PC-9 (cell line): ENCODE results near the gene SETDB2. TPM values are rescaled to one million over a fixed set of nuclear protein-coding genes. Genes with fewer than 3 reads are reported as not detected.

ENCODE experiments used
- Bru-seq: library from RNA; stranded (reverse); fragments of 400-500 nt; gene quantifications from one replicate; lab custom pipeline; 2021; lab: Mats Ljungman, UMichigan
- BruChase-seq, 2 experiments: library from RNA; stranded (reverse); fragments of 400-500 nt; gene quantifications; one replicate each; lab custom pipeline; 2021; lab: Mats Ljungman, UMichigan
- BruUV-seq: library from RNA; stranded (reverse); fragments of 400-500 nt; replicated peaks from 2 replicates; lab custom pipeline; 2021; lab: Mats Ljungman, UMichigan
- CTCF ChIA-PET: fragments of 300-600 bp; sonication (Branson Sonifier 250); formaldehyde crosslinking; loops from one replicate; lab custom pipeline; 2022; ENCODE audit warnings: antibody characterized with exemption; lab: Charles Lee
- POLR2A ChIA-PET: fragments of 300-600 bp; sonication (Branson Sonifier 250); formaldehyde crosslinking; loops from one replicate; lab custom pipeline; 2022; ENCODE audit warnings: antibody characterized with exemption; ENCODE audit not compliant: unreplicated experiment; lab: Charles Lee
- DNase-seq, 2 experiments: peaks; one replicate each; pipeline versions ENCODE4 v3.0.0 to v3.0.0-alpha.2; 2015 to 2022; ENCODE audit warnings: mixed read lengths in 1 of 2
- H2AFZ ChIP-seq: fragments of 200-600 bp; sonication (generic); 2 replicates; pipeline ENCODE4 v1.8.1; 2017; ENCODE audit warnings: antibody characterized with exemption
- H3F3A ChIP-seq: fragments of 200-600 bp; sonication (generic); 2 replicates; pipeline ENCODE4 v1.8.1; 2017; ENCODE audit warnings: antibody characterized with exemption, mild to moderate bottlenecking, low read depth; ENCODE audit not compliant: insufficient read depth
- H3K27ac ChIP-seq: fragments of 200-600 bp; sonication (generic); 2 replicates; pipeline ENCODE4 v1.6.1; 2016; ENCODE audit warnings: mixed run types
- H3K27me3 ChIP-seq: fragments of 200-600 bp; sonication (generic); 2 replicates; pipeline ENCODE4 v1.6.1; 2016; ENCODE audit warnings: low read depth, mixed run types; ENCODE audit not compliant: insufficient read depth
- H3K36me3 ChIP-seq: fragments of 200-600 bp; sonication (generic); 2 replicates; pipeline ENCODE4 v1.6.1; 2016; ENCODE audit warnings: low read depth, mixed run types
- H3K4me1 ChIP-seq: fragments of 200-600 bp; sonication (generic); replicated peaks from 2 replicates; pipeline ENCODE4 v1.6.1; 2016; ENCODE audit warnings: mixed run types; ENCODE audit not compliant: insufficient read depth
- H3K4me2 ChIP-seq: fragments of 200-600 bp; sonication (generic); 2 replicates; pipeline ENCODE4 v1.6.1; 2017; ENCODE audit warnings: mixed run types
- H3K4me3 ChIP-seq: fragments of 200-600 bp; sonication (generic); 2 replicates; pipeline ENCODE4 v1.6.1; 2016; ENCODE audit warnings: mixed run types
- H3K79me2 ChIP-seq: fragments of 200-600 bp; sonication (generic); 2 replicates; pipeline ENCODE4 v1.6.1; 2017; ENCODE audit warnings: low read depth, mixed run types
- H3K9me2 ChIP-seq: fragments of 200-600 bp; sonication (generic); 2 replicates; pipeline ENCODE4 v1.8.1; 2017; ENCODE audit warnings: mild to moderate bottlenecking; ENCODE audit not compliant: insufficient read depth
- H3K9me3 ChIP-seq: fragments of 200-600 bp; sonication (generic); 2 replicates; pipeline ENCODE4 v1.8.1; 2016; ENCODE audit warnings: low read depth; ENCODE audit not compliant: insufficient read depth
- H4K20me1 ChIP-seq: fragments of 200-600 bp; sonication (generic); 2 replicates; pipeline ENCODE4 v1.8.1; 2017; ENCODE audit not compliant: insufficient read depth
- EZH2 ChIP-seq: fragments of 200-600 bp; sonication (generic); IDR thresholded peaks from 2 replicates; pipeline ENCODE4 v1.8.0; 2017; ENCODE audit warnings: antibody characterized with exemption, low read depth
- intact Hi-C: fragments of 100-400 bp; cut with micrococcal nuclease; formaldehyde crosslinking; loops from one replicate; pipeline ENCODE4 v1.10.0; 2022; ENCODE audit not compliant: unreplicated experiment
- long read RNA-seq: library from polyadenylated mRNA; stranded (forward); transcript quantifications from one replicate; pipeline ENCODE4 v2.0.0, GENCODE V29; 2022
- total RNA-seq: library from RNA; stranded (reverse); gene quantifications from 2 replicates; pipeline ENCODE4 v1.2.3, GENCODE V29; 2021
- TF ChIP-seq, protein P1 (sequence below): fragments of 200-600 bp; sonication (generic); conservative IDR thresholded peaks from 2 replicates; pipeline ENCODE4 v1.6.1; 2017; ENCODE audit warnings: mixed run types, antibody characterized with exemption, mild to moderate bottlenecking, moderate library complexity

SETDB2 gene, protein sequence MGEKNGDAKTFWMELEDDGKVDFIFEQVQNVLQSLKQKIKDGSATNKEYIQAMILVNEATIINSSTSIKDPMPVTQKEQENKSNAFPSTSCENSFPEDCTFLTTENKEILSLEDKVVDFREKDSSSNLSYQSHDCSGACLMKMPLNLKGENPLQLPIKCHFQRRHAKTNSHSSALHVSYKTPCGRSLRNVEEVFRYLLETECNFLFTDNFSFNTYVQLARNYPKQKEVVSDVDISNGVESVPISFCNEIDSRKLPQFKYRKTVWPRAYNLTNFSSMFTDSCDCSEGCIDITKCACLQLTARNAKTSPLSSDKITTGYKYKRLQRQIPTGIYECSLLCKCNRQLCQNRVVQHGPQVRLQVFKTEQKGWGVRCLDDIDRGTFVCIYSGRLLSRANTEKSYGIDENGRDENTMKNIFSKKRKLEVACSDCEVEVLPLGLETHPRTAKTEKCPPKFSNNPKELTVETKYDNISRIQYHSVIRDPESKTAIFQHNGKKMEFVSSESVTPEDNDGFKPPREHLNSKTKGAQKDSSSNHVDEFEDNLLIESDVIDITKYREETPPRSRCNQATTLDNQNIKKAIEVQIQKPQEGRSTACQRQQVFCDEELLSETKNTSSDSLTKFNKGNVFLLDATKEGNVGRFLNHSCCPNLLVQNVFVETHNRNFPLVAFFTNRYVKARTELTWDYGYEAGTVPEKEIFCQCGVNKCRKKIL
- total RNA-seq (5.2 and 6.9 TPM in 2 replicates), Bru-seq, nascent RNA (percentile 60 among the genes with signal in this experiment), BruChase-seq, experiment 1, labeled RNA remaining after a 2-hour chase (percentile 61 among the genes with signal in this experiment), BruChase-seq, experiment 2, labeled RNA remaining after a 6-hour chase (percentile 54 among the genes with signal in this experiment)
- long read RNA-seq, partial matches to known transcripts: 3 of 21 reads
- long read RNA-seq, other reads (novel, unspliced or antisense): 18 of 21 reads

DNA sequence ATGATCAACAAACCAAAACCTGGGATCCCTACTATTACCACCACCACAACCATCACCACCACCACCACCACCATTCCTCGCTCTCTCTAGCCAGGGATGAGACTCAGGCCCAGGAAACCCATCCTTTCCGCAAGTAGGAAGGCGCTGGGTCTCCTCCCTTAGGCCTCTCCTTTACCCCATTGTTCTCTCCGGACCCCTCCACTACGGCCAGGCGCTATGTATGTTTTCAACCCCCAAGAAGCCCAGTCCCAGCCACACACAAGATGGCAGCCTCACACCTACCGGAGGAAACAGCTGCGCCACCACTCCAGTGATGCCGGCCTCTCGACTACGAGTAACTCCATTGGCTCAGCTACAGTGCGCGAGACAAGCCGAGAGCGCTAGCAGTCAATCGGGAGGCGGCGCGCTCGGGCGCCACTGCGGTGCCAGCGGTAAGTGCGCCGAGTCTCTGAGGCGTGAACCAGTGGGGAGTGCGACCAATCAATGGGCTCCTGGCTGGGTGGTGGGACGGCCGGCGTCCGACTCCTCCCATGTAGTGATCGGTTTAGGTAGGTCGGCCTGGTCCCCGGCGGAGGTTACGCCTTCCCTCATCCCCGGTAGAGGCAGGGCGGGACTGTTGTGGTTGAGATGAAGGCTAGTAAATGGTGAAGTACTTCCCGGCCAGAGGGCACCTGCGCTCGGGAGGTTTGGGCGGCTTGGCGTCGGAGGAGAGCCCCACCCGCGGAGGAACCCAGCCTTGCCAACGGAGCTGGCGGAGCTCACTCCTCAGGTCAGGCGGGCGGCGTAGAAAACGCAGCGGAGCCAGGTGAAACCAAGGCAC, at the start of gene SETDB2, which contains the start of gene CAB39L:
Gene SETDB2, plus strand, starts transcription at position 571 of the 820 bp plus-strand sequence. CDS start 7,620 bp downstream, outside the sequence.
Gene CAB39L, minus strand, starts transcription at position 361 of the 820 bp plus-strand sequence. CDS start 61,154 bp downstream, outside the sequence.
- DNase-seq: peak; percentile 97 to 99
- BruUV-seq: no TSS peak
- no peaks in the 10 kb centered on the region for H3K36me3 ChIP-seq

DNA sequence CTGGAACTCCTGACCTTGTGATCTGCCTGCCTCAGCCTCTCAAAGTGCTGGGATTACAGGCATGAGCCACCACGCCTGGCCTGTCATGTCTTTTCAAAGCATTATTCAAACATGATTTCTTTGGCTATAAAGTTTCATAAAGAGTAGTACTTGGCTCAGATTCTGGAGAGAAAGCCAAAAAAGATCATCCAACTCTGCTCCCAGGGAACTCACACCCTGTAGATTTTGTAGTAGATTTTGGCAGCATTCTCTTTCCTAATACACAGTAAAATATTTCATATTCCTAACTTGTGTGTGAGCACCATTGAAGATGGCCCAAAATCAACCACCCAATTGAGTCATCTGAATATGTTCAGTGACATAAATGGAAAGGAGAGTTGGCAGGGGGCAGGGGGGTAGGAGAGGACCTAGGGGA, 48.6 kb upstream of the SETDB2 start:
- peaks cover 6% of the 10 kb centered on the region; the same call in 1 of the 2 replicates for H3K79me2 ChIP-seq
- no peaks in the 10 kb centered on the region; the same call in 1 of the 2 replicates for H3K9me3 ChIP-seq
- no peak overlapping the region for H2AFZ ChIP-seq
- intact Hi-C loops: no loop called here
- no TSS peak for BruUV-seq
- no peak overlapping the region for H3K27ac ChIP-seq
- no peaks in the 10 kb centered on the region for H3K9me2 ChIP-seq
- no peaks in the 10 kb centered on the region for H3K27me3 ChIP-seq
- DNase-seq: no peak
- H3K4me3 ChIP-seq: no peak overlapping the region
- H3F3A ChIP-seq: peaks cover 10% of the 10 kb centered on the region; the same call in 1 of the 2 replicates
- POLR2A ChIA-PET: no interaction called here
- H3K4me2 ChIP-seq: no peak overlapping the region
- CTCF ChIA-PET: no interaction called here
- TF ChIP-seq EZH2: no peak
- TF ChIP-seq, protein P1, sequence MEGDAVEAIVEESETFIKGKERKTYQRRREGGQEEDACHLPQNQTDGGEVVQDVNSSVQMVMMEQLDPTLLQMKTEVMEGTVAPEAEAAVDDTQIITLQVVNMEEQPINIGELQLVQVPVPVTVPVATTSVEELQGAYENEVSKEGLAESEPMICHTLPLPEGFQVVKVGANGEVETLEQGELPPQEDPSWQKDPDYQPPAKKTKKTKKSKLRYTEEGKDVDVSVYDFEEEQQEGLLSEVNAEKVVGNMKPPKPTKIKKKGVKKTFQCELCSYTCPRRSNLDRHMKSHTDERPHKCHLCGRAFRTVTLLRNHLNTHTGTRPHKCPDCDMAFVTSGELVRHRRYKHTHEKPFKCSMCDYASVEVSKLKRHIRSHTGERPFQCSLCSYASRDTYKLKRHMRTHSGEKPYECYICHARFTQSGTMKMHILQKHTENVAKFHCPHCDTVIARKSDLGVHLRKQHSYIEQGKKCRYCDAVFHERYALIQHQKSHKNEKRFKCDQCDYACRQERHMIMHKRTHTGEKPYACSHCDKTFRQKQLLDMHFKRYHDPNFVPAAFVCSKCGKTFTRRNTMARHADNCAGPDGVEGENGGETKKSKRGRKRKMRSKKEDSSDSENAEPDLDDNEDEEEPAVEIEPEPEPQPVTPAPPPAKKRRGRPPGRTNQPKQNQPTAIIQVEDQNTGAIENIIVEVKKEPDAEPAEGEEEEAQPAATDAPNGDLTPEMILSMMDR: no peak
- no peaks in the 10 kb centered on the region for H4K20me1 ChIP-seq
- peaks cover 20% of the 10 kb centered on the region for H3K4me1 ChIP-seq
- no peaks in the 10 kb centered on the region for H3K36me3 ChIP-seq

More for the DNA sequence above, at the start of gene SETDB2, which contains the start of gene CAB39L:
- Histone ChIP-seq H3K79me2 (peaks cover 23% of the 10 kb centered on the region; the same call in 1 of the 2 replicates), H2AFZ (peak within 1 kb of the TSS; percentile 96), H4K20me1 (no peaks in the 10 kb centered on the region), H3K9me2 (no peaks in the 10 kb centered on the region), H3K9me3 (no peaks in the 10 kb centered on the region), H3K4me1 (peaks cover 6% of the 10 kb centered on the region; the same call in 1 of the 2 replicates), H3K27me3 (no peaks in the 10 kb centered on the region), H3F3A (peaks cover 20% of the 10 kb centered on the region), H3K4me3 (peak within 1 kb of the TSS; percentile 77), H3K4me2 (peak within 1 kb of the TSS; percentile 93), H3K27ac (peak within 1 kb of the TSS; percentile 71)
- no peak for TF ChIP-seq EZH2
- TF ChIP-seq, protein P1: peak; percentile 35; the same call in 1 of the 2 replicates
- intact Hi-C loops: loop anchor here (1.0 to 5.0 kb wide), 5 partner anchors 51 to 332 kb away; partner anchors contain the start of genes CDADC1, PHF11 and RCBTB1
- ChIA-PET POLR2A (interaction anchor here (0.6 to 0.9 kb wide), 8 partner anchors 28 to 1454 kb away, joined by 3 to 12 read pairs (median 6); partner anchors contain the start of genes KPNA3 and PHF11), CTCF (interaction anchor here (0.6 to 1.4 kb wide), 2 partner anchors 163 to 642 kb away, joined by 4 to 13 read pairs; no protein-coding TSS in a partner anchor)
